Measurements from ENCODE around the gene VILL.

The VILL gene

DNA sequence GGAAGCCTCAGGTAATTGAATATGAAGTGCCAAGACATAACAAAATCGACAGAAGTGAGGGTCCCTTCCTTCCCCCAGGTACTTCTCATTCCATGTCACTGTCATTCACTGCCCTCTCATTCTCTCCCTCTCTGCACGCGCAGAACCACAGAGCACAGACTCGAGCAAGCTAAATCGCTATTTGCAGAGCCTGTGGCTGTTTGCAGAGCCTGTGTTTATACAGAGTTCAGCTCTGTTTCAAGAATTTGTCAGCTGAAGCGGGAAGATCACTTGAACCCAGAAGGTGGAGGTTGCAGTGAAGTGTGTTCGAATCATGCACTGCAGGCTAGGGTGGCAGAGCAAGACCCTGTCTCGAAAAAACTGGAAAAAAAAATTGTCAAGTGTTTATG lies 2.5 kb downstream of the VILL start:
- TF ChIP-seq, protein P1, sequence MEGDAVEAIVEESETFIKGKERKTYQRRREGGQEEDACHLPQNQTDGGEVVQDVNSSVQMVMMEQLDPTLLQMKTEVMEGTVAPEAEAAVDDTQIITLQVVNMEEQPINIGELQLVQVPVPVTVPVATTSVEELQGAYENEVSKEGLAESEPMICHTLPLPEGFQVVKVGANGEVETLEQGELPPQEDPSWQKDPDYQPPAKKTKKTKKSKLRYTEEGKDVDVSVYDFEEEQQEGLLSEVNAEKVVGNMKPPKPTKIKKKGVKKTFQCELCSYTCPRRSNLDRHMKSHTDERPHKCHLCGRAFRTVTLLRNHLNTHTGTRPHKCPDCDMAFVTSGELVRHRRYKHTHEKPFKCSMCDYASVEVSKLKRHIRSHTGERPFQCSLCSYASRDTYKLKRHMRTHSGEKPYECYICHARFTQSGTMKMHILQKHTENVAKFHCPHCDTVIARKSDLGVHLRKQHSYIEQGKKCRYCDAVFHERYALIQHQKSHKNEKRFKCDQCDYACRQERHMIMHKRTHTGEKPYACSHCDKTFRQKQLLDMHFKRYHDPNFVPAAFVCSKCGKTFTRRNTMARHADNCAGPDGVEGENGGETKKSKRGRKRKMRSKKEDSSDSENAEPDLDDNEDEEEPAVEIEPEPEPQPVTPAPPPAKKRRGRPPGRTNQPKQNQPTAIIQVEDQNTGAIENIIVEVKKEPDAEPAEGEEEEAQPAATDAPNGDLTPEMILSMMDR (IDR thresholded peaks at IDR 0.05; ENCODE audit: borderline replicate concordance, control extremely low read depth, extremely low read depth, insufficient read depth, missing control alignments): no peak
- DNase-seq (ENCODE audit: low spot score): no peak
- in situ Hi-C loops (cut with MboI; ENCODE audit: low sequenced_read_pairs, unreplicated experiment): no loop called here

DNA sequence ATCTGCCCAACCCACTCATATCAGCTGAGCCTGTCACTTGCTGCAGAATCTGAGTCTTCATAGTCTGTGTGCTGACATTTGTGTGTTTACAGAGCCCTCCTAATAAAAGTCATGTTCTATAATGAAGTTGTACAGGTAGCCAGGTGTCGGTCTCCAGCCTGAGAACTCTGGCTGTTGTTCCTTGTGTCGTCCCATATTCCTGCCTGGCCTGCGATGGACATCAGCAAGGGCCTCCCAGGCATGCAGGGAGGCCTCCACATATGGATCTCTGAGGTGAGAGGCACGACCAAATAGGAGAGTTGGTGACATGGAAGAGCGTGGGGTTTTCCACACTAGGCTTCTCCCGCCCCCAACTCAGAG lies 2.9 kb downstream of the VILL start:
- in situ Hi-C loops (cut with MboI; ENCODE audit: low sequenced_read_pairs, unreplicated experiment): no loop called here
- DNase-seq (ENCODE audit: low spot score): no peak
- TF ChIP-seq, protein P1 (IDR thresholded peaks at IDR 0.05; ENCODE audit: borderline replicate concordance, control extremely low read depth, extremely low read depth, insufficient read depth, missing control alignments): no peak

DNA sequence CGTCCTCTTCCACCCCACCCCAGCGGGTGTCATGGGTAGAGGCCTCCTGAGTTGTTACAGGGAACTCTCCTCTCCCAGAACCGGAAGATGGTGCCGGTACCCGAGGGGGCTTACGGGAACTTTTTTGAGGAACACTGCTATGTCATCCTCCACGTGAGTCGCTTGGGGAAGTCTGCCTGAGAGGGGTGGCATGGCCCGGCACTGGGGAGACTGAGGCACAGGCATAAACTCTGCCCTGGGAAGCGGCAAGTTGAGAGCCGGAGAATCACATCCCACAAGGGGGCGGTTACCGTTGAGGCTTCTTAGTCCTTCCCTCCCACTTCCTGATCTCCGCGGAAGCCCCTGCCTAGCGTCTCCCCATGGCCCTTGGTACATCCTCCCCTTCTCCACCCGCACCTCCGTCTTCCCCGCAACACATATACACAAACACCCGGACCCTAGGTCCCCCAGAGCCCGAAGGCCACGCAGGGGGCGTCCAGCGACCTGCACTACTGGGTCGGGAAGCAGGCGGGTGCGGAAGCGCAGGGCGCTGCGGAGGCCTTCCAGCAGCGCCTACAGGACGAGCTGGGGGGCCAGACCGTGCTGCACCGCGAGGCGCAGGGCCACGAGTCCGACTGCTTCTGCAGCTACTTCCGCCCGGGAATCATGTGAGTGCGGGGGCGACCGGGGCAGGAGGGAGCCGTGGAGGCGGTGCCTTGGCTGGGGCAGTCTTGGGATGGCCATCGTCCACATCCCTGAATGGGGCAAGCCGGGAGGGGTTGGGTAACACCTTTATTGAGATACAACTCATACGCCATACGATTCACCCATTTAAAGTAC lies 3.4 kb downstream of the VILL start:
- TF ChIP-seq, protein P1 (IDR thresholded peaks at IDR 0.05; ENCODE audit: borderline replicate concordance, control extremely low read depth, extremely low read depth, insufficient read depth, missing control alignments): no peak
- in situ Hi-C loops (cut with MboI; ENCODE audit: low sequenced_read_pairs, unreplicated experiment): no loop called here
- peak; percentile 78 for DNase-seq (ENCODE audit: low spot score)

DNA sequence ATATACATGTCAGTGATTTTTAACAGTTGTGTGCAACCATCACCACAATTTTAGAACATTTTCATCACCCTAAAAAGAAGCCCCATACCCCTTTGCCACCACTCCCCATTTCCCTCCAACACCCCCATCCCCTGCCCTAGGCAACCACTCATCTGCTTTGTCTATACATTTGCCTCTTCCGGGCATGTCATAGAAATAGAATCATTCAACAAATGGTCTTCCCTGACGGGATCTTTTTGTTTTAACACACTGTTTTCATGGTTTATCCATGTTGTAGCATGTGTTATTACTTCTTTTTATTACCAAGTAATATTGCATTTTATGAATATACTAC lies 4.0 kb downstream of the VILL start:
- in situ Hi-C loops (cut with MboI; ENCODE audit: low sequenced_read_pairs, unreplicated experiment): no loop called here
- TF ChIP-seq, protein P1 (IDR thresholded peaks at IDR 0.05; ENCODE audit: borderline replicate concordance, control extremely low read depth, extremely low read depth, insufficient read depth, missing control alignments): no peak
- DNase-seq (ENCODE audit: low spot score): peak; percentile 29

DNA sequence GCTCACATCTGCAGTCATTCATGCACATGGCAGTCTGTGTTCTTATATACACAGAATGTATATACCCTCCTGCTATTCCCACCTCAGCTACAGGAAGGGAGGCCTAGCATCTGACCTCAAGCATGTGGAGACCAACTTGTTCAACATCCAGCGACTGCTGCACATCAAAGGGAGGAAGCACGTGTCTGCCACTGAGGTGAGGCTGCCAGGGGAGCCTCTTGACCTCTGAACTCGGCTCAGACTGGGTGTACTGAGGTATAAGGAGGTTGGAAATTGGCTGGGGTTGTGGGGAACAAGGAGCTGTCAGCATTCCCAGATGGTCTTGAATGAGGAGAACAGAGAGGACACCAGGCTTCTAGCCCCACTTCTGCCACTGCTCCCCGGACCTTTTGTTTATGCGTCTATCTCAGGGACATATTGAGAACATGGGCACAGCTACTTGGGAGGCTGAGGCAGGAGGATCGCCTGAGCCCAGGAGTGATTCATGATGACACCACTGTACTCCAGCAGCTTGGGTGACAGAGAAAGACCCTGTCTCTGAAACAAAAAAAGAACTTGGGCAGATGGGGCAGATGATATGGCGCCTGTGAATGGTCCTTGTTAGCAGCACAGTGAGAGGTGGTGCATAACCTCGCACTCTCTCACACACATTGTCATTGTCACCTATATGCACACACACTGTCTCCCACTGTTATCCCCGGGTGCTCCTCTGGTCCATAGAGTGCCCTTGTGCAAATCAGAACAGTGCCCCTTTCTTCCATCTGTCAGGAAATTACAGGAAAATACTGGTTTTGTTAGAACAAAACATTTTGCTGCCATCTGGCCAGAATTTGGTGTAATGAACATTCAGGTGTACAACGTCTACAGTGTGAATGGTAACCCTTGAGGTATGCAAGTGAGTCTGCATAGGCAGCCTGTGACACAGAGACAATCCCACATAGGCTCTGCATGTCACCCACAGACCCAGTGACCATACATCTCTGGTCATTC lies 5.4 kb downstream of the VILL start:
- TF ChIP-seq, protein P1 (IDR thresholded peaks at IDR 0.05; ENCODE audit: borderline replicate concordance, control extremely low read depth, extremely low read depth, insufficient read depth, missing control alignments): no peak
- DNase-seq (ENCODE audit: low spot score): no peak
- in situ Hi-C loops (cut with MboI; ENCODE audit: low sequenced_read_pairs, unreplicated experiment): no loop called here

DNA sequence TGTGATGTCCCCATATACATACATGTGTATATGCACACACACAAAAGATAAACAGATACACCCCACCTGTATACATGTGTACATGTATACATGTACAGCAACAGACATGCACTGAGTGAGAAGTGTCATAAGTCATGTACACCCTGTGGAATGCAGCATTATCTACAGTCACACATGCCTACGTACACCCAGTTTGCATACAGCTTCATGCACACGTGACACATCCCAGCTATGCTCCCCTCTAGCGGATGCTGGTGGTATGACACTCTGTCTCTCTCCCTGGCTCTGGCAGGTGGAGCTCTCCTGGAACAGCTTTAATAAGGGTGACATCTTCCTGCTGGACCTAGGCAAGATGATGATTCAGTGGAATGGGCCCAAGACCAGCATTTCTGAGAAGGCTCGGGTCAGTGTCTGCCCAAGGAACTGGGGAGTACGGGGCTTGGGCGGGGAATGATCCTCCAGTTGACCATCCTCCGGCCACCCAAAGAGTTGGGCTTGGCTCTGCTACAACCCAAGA lies 6.3 kb downstream of the VILL start:
- TF ChIP-seq, protein P1 (IDR thresholded peaks at IDR 0.05; ENCODE audit: borderline replicate concordance, control extremely low read depth, extremely low read depth, insufficient read depth, missing control alignments): peak; percentile 81
- in situ Hi-C loops (cut with MboI; ENCODE audit: low sequenced_read_pairs, unreplicated experiment): no loop called here
- DNase-seq (ENCODE audit: low spot score): peak; percentile 83

Data from GM13976 (cell line).